Measurements from ENCODE around the gene NCEH1. TPM values are rescaled to one million over a fixed set of nuclear protein-coding genes. Genes with fewer than 3 reads are reported as not detected.

NCEH1 gene
- total and polyA plus RNA-seq, 10 of the 15 experiments (the other 5 are each of a cell fraction or from before 2014, with no cell fraction given): 1.8 to 8.1 (median 4.5) TPM

- DNase-seq (ENCODE audit: low read depth, low spot score): no peak
- Histone ChIP-seq H3K4me3 (no peak overlapping the region), H3K4me1 (ENCODE audit: control insufficient read depth, insufficient read depth, low read length) (peaks cover 8% of the 10 kb centered on the region; the same call in 1 of the 2 replicates), H3K27me3 (replicated peaks in 1 of 2; ENCODE audit: control insufficient read depth in 2 of 2, insufficient read depth in 2 of 2, low read length in 1 of 2) (no peaks in the 10 kb centered on the region), H3K27ac (ENCODE audit: control insufficient read depth, insufficient read depth) (no peak overlapping the region), H4K20me1 (ENCODE audit: control insufficient read depth, insufficient read depth) (no peaks in the 10 kb centered on the region), H3K79me2 (ENCODE audit: control insufficient read depth, insufficient read depth, low read length) (no peaks in the 10 kb centered on the region), H2AFZ (ENCODE audit: control insufficient read depth, low read depth, low read length) (no peak overlapping the region), H3K9ac (ENCODE audit: control insufficient read depth, insufficient read depth, low read length) (no peak overlapping the region), H3K4me2 (ENCODE audit: control insufficient read depth, insufficient read depth) (no peak overlapping the region), H3K36me3 (ENCODE audit: control insufficient read depth in 2 of 2, insufficient read depth in 2 of 2, low read length in 1 of 2) (no peaks in the 10 kb centered on the region), H3K9me3 (replicated peaks; ENCODE audit: control insufficient read depth, insufficient read depth, low read length) (no peaks in the 10 kb centered on the region; the same call in 2 of the 3 replicates)
- no TSS peak for BruUV-seq (replicated peaks)
- intact Hi-C loops (cut with micrococcal nuclease; ENCODE audit: unreplicated experiment): no loop called here
- SMC1A ChIA-PET (ENCODE audit: uncharacterized antibody, unreplicated experiment): interaction anchor here (0.6 kb wide), 1 partner anchor 19 kb away, joined by 3 read pairs; no protein-coding TSS in a partner anchor
- no peak for TF ChIP-seq JUNB (IDR thresholded peaks at IDR 0.05)
- no peak for TF ChIP-seq ESRRA (IDR thresholded peaks at IDR 0.05; ENCODE audit: low read length)
- TF ChIP-seq USF2 (IDR thresholded peaks at IDR 0.05; ENCODE audit: borderline replicate concordance, low read depth, low read length): no peak
- TF ChIP-seq SRF (IDR thresholded peaks at IDR 0.05; ENCODE audit: low read depth in 2 of 2, low read length in 2 of 2): no peak
- no peak for TF ChIP-seq ZBED1 (IDR thresholded peaks at IDR 0.05; ENCODE audit: borderline replicate concordance)
- TF ChIP-seq ZNF207 (IDR thresholded peaks at IDR 0.05; ENCODE audit: borderline replicate concordance): no peak
- CTCF ChIA-PET: interaction anchor here (1.3 to 1.6 kb wide), 2 partner anchors 10 to 75 kb away, joined by 3 to 4 read pairs; no protein-coding TSS in a partner anchor
- ATAC-seq: no peak
- in situ Hi-C loops (cut with MboI): loop anchor here (5.0 kb wide), 1 partner anchor 117 kb away; no protein-coding TSS in a partner anchor
- POLR2A ChIA-PET: no interaction called here
- 89% methylated on average over 3 of the region's 3 CpGs for WGBS (ENCODE audit: insufficient coverage, insufficient replicate concordance, low lambda C conversion rate, missing lambda C conversion rate)
- RAD21 ChIA-PET (ENCODE audit: unreplicated experiment): interaction anchor here (0.7 kb wide), 1 partner anchor 653 kb away, joined by 3 read pairs; no protein-coding TSS in a partner anchor
- FAIRE-seq: no peak
These were observed 112.0 kb downstream of the NCEH1 start for GRCh38 chr3:172598904-172599303.
